ENCODE data around the gene MZB1.
"Not testable (repeated sequence)": the region's sequence is repeated elsewhere in the genome, so short reads cannot be mapped to it uniquely, and the experiment has no call there.

The MZB1 gene

GRCh38 chr5:139410121-139410992 is 20.6 kb upstream of the MZB1 start:
- DNase-seq = no peak

DNA sequence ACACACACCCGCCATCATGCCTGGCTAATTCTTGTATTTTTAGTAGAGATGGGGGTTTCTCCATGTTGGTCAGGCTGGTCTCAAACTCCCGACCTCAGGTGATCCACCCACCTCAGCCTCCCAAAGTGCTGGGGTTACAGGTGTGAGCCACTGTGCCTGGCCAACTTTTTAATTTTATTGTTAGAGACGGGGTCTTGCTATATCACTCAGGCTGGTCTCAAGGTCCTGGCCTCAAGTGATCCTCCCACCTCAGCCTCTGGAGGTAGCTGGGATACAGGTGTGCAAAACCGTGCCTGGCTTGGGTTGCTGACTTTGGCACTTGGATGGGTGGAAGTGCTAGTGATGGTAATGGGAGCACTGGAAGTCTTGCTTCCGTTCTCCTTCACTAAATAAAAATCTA is 19.4 kb upstream of the MZB1 start:
- not testable (repeated sequence) for DNase-seq

DNA sequence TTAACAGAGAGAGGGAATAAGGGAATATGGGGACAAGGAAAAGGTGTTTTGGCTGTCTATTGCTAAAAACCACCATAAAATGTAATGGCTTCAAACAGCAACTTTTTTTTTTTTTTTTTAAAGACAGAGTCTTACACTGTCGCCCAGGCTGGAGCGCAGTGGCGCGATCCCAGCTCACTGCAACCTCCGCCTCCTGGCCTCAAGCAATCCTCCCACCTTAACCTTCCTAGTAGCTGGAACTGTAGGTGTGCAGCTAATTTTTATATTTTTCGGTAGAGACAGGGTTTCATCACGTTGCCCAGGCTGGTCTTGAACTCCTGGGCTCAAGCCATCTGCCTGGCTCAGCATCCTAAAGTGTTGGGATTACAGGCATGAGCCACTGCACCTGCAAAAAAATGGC is 18.5 kb upstream of the MZB1 start:
- no peak for DNase-seq

DNA sequence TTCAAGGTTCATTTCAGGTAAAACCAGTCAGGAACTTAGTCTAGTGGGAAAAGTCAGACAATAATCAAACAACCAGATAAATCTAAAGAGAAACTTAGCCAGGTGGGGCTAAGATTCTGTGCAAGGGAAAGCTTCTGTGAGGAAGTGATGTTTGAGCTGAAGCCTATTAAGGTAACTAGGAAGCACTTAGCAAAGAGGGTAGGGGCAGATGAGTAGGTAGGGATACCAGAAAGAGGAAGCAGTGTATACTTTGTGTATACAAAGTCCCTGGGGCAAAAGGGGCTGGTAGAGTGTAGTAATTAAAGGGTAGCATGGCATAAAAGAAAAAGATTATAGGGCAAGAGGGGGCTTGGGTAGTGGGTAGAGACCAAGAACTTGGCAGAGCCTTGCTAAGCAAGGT is 17.8 kb upstream of the MZB1 start:
- no peak for DNase-seq

DNA sequence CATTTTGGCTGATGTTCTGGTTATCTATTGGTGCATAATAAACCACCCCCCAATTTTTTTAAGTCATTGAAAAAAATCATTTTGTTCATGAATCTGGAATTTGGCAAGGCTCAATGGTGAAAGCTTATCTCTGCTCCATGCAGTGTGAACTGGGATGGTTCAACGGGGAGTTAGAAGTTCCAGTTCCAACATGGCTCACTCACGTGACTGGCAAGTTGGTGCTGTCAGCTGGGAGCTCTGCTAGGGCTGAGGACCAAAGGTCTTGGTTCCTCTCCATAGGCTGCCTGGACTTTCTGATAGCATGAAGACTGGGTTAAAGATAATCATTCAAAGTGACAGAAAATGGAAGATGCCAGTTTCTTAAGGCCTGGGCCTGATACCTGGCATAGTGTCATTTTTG is 17.2 kb upstream of the MZB1 start:
- DNase-seq = no peak

GRCh38 chr5:139404484-139404840 is 14.7 kb upstream of the MZB1 start:
- DNase-seq = no peak

DNA sequence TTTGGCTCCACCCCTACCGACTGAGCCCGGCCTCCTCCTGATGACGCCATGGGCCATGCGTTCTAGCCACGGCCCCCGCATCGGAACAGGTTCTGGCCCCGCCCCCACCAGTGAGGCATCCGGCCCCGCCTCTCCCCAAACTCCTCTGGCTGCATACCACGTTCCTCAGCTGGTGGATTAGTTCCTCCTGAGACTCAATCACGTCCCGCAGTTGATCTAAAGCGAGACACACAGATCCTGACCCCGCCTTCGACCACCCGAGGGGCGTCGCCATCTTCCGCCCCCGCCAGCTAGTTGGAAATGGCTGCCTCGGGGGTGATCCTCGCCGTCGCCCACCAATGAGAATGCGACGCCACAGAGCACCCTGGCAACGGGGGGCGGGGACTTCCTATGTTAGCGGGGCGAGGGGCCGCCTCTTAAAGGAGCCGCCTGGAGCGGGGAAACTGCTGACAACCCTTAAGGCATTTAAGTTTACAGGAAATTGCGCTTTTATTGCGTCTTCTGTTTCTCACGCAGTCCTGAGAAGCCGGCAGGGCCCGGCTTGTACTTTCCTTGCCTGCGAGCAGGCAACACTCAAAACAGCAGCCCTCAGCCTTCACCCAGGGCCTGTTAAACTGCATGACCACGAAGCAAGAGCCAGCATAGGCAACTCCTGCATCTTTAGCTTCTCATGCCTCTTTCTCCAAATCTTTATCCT is 14.2 kb upstream of the MZB1 start, which contains the start of gene SPATA24:
Gene SPATA24 (minus strand): TSS at position 303 of the 697 bp plus-strand sequence. CDS start 29 bp downstream, at position 274.
- DNase-seq = peak; percentile 95 to 97

GRCh38 chr5:139403418-139403786 is 13.7 kb upstream of the MZB1 start:
- no peak for DNase-seq

- peak; percentile 17 to 33 for DNase-seq
These were observed 12.9 kb upstream of the MZB1 start for GRCh38 chr5:139402561-139403158.

- DNase-seq = no peak
These were observed 11.8 kb upstream of the MZB1 start for GRCh38 chr5:139401546-139401945.

- no peak for DNase-seq
These were observed 9.9 kb upstream of the MZB1 start for GRCh38 chr5:139399501-139400121.

GRCh38 chr5:139397921-139398320 is 8.2 kb upstream of the MZB1 start:
- DNase-seq = no peak

DNA sequence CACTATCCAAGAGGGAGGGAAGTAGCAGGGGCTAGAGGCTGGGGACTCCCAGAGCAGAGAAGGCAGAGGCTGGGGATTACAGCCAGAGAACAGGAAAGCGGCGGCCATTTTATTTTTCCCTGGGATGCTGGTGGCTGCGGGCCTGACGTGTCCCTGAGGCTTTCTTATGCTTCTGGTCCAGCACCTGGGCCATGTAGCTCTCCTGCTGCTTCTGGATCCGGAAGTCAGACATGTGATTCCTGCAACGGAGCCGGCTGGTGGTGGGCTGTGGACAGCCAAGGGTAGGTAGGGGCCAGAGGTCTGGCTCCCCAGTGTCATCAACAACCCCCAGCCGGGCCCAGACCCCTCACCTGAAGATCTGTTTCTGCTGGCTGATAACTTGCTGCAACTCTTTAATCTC is 7.0 kb upstream of the MZB1 start:
- no peak for DNase-seq

DNA sequence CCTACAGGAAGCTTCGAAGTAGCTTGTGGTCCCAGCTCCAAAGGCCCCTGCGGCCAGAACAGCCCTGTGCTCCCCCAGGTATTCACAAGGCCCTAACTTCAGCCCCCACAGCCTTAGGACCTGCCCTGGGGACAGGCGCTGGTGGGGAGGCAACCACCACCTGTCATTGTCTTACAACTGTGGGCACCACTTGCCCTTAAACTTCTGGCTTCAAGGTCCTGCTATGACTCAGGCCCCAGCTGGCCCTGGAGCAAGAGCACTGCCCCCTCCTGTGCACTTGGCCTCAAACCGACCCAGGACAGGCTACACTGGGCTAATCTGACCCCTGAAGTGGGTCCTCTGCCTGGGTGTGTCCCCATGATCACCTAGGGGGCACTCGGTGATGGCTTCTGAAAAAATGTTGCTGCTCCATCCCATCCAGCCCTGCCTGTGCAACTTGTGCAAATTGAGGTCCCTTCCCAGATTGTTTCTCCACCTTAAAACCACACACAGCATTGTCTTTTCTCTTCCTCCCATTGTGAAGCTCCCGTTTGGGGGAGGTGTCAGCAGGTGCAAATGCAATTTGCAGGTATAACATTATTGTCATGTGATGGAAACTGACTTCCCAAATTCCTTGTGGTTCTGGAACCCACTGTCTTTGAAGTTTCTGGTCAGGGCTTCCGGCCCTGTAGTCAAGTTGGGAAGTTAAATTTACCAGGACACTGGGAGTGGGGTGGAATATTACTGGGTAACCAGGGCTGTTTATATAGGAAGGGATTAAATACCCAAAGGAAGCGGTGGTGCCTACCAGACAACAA is 6.3 kb upstream of the MZB1 start:
- DNase-seq = no peak

GRCh38 chr5:139394654-139395566 is 5.2 kb upstream of the MZB1 start, which contains the start of gene PROB1:
TSS of gene PROB1 (minus strand) at chr5:139395104. CDS start at chr5:139395081, 23 bp downstream.
- DNase-seq = no peak

- peak in 1 of 2 donors; percentile 8 for DNase-seq
These were observed 4.5 kb upstream of the MZB1 start for GRCh38 chr5:139394123-139394653.

- DNase-seq = no peak
These were observed 3.9 kb upstream of the MZB1 start for GRCh38 chr5:139393497-139394122.

- DNase-seq = peak; percentile 38 to 59
These were observed 3.2 kb upstream of the MZB1 start for GRCh38 chr5:139392678-139393496.

- DNase-seq = no peak
These were observed 2.6 kb upstream of the MZB1 start for GRCh38 chr5:139392324-139392677.

Measured in inflammatory macrophage treated with lipopolysaccharide for 1 hour (primary cell).